HuH-7.5 (cell line): ENCODE measurements around the gene ARL6IP4.
"Not testable (repeated sequence)": the region's sequence is repeated elsewhere in the genome, so short reads cannot be mapped to it uniquely, and the experiment has no call there.

ENCODE experiments used
- DNase-seq: peaks from one replicate; pipeline ENCODE4 v3.0.0; 2011; ENCODE audit warnings: low spot score

Gene ARL6IP4

GRCh38 chr12:123011701-123012100 is 31.2 kb downstream of the ARL6IP4 start:
- no peak for DNase-seq

GRCh38 chr12:123013185-123014095 is 33.0 kb downstream of the ARL6IP4 start:
- DNase-seq = no peak

- not testable (repeated sequence) for DNase-seq
These were observed 34.0 kb downstream of the ARL6IP4 start for GRCh38 chr12:123014473-123014872.

GRCh38 chr12:123017753-123018152 is 37.3 kb downstream of the ARL6IP4 start:
- DNase-seq = no peak

- DNase-seq = no peak
These were observed 39.3 kb downstream of the ARL6IP4 start for GRCh38 chr12:123019841-123020138.

- DNase-seq = no peak
These were observed 41.5 kb downstream of the ARL6IP4 start for GRCh38 chr12:123021688-123022604.

- no peak for DNase-seq
These were observed 42.4 kb downstream of the ARL6IP4 start for GRCh38 chr12:123022846-123023245.

- no peak for DNase-seq
These were observed 44.4 kb downstream of the ARL6IP4 start for GRCh38 chr12:123024819-123025391.

- DNase-seq = no peak
These were observed 45.8 kb downstream of the ARL6IP4 start for GRCh38 chr12:123026094-123026853.

GRCh38 chr12:123027726-123028445 is 47.4 kb downstream of the ARL6IP4 start:
- no peak for DNase-seq

- DNase-seq = no peak
These were observed 48.0 kb downstream of the ARL6IP4 start for GRCh38 chr12:123028475-123028874.

GRCh38 chr12:123029550-123029949 is 49.1 kb downstream of the ARL6IP4 start:
- DNase-seq = no peak

GRCh38 chr12:123030686-123031085 is 50.2 kb downstream of the ARL6IP4 start:
- DNase-seq = no peak

- no peak for DNase-seq
These were observed 50.8 kb downstream of the ARL6IP4 start for GRCh38 chr12:123031171-123031845.
